Left cardiac atrium (tissue), 4 donors: ENCODE results near the gene THAP11. TPM values are rescaled to one million over a fixed set of nuclear protein-coding genes. Genes with fewer than 3 reads are reported as not detected.
A peak's percentile ranks its signal among the peaks of the same experiment; 100 is the strongest.

ENCODE experiments used
- ATAC-seq, 2 donors: fragments of 200-7000 bp; cut with Tn5 transposase; one replicate each; pipeline ENCODE4 v1.9.1; 2020; ENCODE audit warnings: mild to moderate bottlenecking in 2 of 2, moderate library complexity in 2 of 2
- DNase-seq: peaks from one replicate; pipeline ENCODE4 v3.0.0-alpha.2; 2020
- intact Hi-C, 2 donors: fragments of 100-400 bp; cut with DNase I; formaldehyde crosslinking; loops; one replicate each; pipeline versions ENCODE4 v1.14.1 to v1.15.1; 2022 to 2023
- total RNA-seq, 2 donors: library from RNA; stranded (reverse); fragmentation: NEBNext Ultra II Directional; extraction: Animal tissue kit (Norgen Biotek cat#: 25700); gene quantifications; one replicate each; pipeline ENCODE4 v1.2.1, GENCODE V29; 2021
- donor health status: DM: no; HTN: yes; CAD: no.
- donor health status: DM: no; HTN: yes; CAD: no; lungs with severe emphysema.
- donor health status: DM: yes; HTN: yes; CAD: no.
- donor health status: Dilated cardiomyopathy.

The THAP11 gene
- total RNA-seq, 2 donors from 2014 or later = 24.5 to 24.7 TPM

DNA sequence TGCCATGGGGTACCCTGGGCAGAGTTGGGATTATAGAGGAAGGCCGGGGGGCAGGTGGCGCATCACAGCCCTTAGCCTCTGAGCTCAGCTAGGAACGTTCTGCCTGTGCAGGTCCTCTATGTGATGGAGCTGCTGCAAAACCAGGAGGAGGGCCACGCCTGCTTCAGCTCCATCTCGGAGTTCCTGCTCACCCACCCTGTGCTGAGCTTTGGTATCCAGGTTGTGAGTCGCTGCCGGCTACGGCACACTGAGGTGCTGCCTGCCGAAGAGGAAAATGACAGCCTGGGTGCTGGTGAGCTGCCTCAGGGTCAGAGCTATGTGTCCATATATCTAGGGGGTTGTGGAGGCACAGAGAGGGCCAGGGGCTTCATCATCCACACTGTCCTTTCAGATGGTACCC is 36.7 kb downstream of the THAP11 start:
- no peak for ATAC-seq
- intact Hi-C loops = no loop called here

DNA sequence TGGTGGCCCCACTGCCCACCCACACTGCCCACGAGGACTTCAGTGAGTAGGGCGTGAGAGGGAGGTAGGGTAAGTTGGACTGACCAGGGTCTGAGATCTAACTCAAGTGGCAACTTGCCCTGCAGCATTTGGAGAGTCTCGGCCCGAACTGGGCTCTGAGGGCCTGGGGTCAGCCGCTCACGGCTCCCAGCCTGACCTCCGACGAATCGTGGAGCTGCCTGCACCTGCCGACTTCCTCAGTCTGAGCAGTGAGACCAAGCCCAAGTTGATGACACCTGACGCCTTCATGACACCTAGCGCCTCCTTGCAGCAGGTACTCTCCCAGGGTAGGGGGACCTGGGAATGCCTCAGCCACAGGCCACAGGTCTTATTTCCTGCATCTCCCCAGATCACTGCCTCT is 37.3 kb downstream of the THAP11 start:
- ATAC-seq = no peak
- no peak for DNase-seq
- intact Hi-C loops = no loop called here

More for the DNA sequence above, 36.7 kb downstream of the THAP11 start:
- no peak for DNase-seq

DNA sequence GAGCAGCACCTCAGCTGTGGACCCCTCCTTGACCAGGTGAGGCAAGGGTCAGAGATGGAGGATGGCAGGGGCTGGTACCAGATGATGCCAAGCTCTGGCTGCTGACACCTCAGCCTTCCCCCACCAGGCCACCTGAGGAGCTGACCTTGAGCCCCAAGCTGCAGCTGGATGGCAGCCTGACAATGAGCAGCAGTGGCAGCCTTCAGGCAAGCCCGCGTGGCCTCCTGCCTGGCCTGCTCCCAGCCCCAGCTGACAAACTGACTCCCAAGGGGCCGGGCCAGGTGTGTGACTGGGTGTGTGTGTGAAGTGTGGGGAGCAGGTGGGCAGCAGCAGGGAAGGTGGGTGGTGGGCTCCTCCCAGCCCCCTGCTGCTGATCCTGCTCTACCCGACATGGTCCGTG is 37.8 kb downstream of the THAP11 start:
- intact Hi-C loops = loop anchor here (5.0 kb wide), 2 partner anchors 47 to 162 kb away; no protein-coding TSS in a partner anchor
- DNase-seq (no peak), ATAC-seq (no peak)

DNA sequence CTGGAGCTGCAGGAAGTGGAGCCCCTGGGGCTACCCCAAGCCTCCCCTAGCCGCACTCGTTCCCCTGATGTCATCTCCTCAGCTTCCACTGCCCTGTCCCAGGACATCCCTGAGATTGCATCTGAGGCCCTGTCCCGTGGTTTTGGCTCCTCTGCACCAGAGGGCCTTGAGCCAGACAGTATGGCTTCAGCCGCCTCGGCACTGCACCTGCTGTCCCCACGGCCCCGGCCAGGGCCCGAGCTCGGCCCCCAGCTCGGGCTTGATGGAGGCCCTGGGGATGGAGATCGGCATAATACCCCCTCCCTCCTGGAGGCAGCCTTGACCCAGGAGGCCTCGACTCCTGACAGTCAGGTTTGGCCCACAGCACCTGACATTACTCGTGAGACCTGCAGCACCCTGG is 38.5 kb downstream of the THAP11 start:
- no peak for ATAC-seq
- intact Hi-C loops = loop anchor here (5.0 kb wide), 2 partner anchors 47 to 162 kb away; no protein-coding TSS in a partner anchor

DNA sequence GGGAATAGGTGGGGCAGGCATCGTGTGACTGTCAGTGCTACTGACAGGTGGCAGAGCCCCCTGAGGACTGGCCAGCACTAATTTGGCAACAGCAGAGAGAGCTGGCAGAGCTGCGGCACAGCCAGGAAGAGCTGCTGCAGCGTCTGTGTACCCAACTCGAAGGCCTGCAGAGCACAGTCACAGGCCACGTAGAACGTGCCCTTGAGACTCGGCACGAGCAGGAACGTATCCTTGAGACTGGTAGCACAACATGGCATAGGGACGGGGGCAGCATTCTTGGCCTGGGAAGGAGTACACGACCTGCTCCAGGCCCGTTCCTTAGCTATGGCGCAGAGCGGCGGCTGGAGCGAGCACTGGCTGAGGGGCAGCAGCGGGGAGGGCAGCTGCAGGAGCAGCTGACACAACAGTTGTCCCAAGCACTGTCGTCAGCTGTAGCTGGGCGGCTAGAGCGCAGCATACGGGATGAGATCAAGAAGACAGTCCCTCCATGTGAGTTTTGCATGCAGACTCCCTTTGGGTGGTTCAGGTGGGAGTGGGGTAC is 39.6 kb downstream of the THAP11 start:
- ATAC-seq = no peak
- intact Hi-C loops = loop anchor here (5.0 kb wide), 2 partner anchors 46 to 161 kb away; no protein-coding TSS in a partner anchor
- no peak for DNase-seq

More for the DNA sequence above, 38.5 kb downstream of the THAP11 start:
- no peak for DNase-seq

DNA sequence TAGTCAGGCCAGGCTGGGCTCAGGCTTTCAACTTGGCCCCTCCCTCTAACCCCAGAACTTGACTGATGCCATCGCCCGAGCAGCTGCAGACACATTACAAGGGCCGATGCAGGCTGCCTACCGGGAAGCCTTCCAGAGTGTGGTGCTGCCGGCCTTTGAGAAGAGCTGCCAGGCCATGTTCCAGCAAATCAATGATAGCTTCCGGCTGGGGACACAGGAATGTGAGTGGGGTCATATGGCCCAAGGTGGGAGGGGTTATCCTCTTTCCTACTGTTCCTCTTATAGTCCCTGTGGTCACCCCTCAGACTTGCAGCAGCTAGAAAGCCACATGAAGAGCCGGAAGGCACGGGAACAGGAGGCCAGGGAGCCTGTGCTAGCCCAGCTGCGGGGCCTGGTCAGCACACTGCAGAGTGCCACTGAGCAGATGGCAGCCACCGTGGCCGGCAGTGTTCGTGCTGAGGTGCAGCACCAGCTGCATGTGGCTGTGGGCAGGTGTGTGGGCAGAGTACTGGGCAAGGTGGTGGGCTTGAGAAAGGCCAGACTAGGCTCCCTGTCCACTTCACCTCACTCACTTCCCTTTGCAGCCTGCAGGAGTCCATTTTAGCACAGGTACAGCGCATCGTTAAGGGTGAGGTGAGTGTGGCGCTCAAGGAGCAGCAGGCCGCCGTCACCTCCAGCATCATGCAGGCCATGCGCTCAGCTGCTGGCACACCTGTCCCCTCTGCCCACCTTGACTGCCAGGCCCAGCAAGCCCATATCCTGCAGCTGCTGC is 40.4 kb downstream of the THAP11 start:
- intact Hi-C loops = loop anchor here (5.0 kb wide), 2 partner anchors 45 to 160 kb away; no protein-coding TSS in a partner anchor
- DNase-seq = peak; percentile 47
- ATAC-seq = peak; percentile 15 to 60

DNA sequence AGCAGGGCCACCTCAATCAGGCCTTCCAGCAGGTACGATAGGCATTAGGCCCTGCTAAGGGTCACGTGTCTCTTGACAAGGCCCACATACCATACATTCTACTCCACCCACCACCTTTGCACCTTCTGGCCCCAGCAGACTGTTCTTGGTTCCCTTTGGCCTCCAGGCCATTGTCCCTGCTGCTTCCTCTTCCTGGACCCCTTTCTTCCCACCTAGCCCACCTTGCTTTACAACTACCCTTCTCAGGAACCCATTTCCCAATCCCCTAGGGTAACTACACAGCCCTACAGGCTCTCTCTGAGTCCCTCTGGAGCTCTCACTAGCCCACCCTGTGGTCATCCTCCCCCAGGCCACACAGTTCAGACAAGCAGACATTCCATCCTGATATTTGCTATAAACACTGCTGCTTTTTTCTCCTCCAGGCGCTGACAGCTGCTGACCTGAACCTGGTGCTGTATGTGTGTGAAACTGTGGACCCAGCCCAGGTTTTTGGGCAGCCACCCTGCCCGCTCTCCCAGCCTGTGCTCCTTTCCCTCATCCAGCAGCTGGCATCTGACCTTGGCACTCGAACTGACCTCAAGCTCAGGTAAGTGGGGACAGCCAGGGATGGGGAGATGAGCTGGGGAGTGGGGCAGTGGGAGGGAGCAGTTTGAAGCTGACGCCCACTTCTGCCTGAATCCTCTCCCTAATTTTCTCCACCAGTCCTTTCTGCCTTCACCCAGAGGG is 41.2 kb downstream of the THAP11 start:
- intact Hi-C loops = loop anchor here (5.0 kb wide), 2 partner anchors 44 to 159 kb away; no protein-coding TSS in a partner anchor
- no peak for DNase-seq
- ATAC-seq = no peak

DNA sequence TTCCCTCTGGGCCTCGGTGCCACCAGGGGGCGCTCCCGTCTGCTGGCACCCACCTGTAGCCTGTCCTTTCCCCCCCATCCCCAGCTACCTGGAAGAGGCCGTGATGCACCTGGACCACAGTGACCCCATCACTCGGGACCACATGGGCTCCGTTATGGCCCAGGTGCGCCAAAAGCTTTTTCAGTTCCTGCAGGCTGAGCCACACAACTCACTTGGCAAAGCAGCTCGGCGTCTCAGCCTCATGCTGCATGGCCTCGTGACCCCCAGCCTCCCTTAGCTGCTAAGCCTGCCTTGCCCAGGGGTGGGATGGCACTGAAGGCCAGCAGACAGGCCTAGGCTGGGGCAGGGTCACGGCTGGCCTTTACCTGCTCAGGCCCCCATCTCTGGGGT is 41.7 kb downstream of the THAP11 start:
- DNase-seq (peak; percentile 63), ATAC-seq (peak; percentile 54 to 69)
- intact Hi-C loops = loop anchor here (5.0 kb wide), 2 partner anchors 43 to 158 kb away; no protein-coding TSS in a partner anchor

DNA sequence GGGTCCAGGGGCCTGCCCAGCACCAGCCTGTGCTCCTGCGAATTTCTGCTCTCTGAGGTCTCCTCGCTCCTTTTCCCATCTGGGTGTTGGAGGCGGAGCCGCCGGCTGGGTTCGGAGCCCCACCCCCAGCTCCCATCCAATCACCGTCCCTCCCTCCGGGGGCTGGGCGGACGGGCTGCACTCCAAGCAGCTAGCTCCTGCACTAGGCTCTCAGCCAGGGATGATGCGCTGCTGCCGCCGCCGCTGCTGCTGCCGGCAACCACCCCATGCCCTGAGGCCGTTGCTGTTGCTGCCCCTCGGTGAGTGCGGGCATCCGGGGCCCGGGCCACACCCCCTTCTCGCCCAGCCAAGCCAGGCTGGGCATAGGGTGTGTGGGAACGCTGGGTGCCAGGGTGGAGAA is 42.6 kb downstream of the THAP11 start, which contains the start of gene NRN1L:
Gene NRN1L, plus strand, starts transcription at position 202 of the 400 bp plus-strand sequence. Its CDS starts 19 bp downstream, at position 221.
- DNase-seq = peak; percentile 92
- peak; percentile 93 to 95 for ATAC-seq
- intact Hi-C loops = loop anchor here (5.0 kb wide), 2 partner anchors 43 to 158 kb away; no protein-coding TSS in a partner anchor

DNA sequence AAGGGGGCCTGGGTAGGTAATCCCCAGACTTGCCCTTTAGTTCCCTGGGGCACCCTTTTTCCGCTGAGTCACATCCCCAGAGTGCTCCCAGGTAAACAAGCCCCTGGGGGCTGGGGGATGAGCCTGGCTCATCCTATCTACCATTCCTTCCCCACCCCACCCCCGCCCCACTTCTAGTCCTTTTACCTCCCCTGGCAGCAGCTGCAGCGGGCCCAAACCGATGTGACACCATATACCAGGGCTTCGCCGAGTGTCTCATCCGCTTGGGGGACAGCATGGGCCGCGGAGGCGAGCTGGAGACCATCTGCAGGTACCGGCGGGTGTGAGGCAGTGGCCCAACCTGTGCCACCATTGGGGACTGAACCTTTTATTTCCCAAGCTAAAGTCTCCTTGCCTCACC is 43.4 kb downstream of the THAP11 start:
- ATAC-seq (no peak), DNase-seq (no peak)
- intact Hi-C loops = no loop called here

DNA sequence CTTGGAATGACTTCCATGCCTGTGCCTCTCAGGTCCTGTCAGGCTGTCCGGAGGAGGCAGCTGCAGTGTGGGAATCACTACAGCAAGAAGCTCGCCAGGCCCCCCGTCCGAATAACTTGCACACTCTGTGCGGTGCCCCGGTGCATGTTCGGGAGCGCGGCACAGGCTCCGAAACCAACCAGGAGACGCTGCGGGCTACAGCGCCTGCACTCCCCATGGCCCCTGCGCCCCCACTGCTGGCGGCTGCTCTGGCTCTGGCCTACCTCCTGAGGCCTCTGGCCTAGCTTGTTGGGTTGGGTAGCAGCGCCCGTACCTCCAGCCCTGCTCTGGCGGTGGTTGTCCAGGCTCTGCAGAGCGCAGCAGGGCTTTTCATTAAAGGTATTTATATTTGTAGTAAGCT is 43.9 kb downstream of the THAP11 start:
- intact Hi-C loops = no loop called here
- DNase-seq (no peak), ATAC-seq (no peak)

DNA sequence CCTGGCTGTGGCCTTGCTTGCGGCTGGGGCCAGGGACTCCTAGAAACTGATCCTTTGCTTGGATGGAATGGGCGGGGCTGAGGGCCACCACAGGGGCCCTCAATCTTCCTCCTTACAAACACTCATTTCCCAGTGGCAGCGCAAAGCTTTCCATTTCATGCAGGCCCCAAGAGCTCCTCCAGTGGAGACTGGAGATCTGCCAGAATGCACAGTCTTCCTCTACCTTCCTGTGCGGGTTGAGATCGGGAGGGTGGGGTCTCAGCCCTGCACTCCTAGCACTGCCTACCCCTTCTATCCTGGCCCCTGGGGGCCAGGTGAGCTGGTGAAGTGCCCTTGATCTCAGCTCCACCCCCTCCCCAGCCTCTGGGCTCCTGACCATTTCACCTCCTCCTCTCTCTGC is 44.3 kb downstream of the THAP11 start:
- ATAC-seq = no peak
- intact Hi-C loops = no loop called here
- no peak for DNase-seq

DNA sequence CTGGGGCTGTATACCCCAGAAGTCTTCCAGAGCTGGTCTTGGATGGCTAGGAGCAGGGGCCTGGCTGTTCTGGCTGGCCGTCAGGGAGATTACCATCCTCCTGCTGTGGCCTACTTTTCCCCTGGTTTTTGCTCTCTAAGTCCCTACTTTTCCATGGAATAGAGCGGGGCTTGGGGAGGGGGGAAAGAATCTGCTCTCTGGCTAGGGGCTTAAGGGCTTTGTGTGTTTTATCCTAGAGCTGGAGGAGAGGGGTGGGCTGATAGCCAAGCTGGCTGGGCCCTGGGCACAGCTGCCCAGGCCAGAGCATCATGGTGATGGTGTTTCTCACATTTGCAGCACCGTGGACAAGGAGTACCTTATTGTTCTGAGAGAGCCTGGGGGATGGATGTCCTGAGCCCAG is 46.2 kb downstream of the THAP11 start:
- ATAC-seq (no peak), DNase-seq (no peak)

DNA sequence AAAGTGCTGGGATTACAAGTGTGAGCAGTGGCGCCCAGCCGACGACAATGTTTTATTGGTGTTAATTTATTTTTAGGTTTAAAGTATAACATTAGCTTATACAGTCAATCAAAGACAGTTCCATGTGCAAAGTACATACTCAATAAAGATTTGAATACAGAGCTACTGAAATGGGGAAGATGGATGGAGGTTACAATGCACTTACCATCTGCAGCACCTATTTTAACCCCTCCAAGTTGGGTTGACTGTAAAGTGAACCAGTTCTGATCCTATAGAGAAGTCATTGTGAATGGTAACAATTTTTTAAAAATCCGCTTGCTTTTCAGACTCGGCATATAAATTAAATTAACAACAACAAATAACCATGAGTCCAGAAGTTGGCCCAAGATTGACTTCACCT is 50.3 kb downstream of the THAP11 start:
- DNase-seq (no peak), ATAC-seq (no peak)
- intact Hi-C loops = no loop called here

More for the DNA sequence above, 46.2 kb downstream of the THAP11 start:
- intact Hi-C loops = no loop called here

DNA sequence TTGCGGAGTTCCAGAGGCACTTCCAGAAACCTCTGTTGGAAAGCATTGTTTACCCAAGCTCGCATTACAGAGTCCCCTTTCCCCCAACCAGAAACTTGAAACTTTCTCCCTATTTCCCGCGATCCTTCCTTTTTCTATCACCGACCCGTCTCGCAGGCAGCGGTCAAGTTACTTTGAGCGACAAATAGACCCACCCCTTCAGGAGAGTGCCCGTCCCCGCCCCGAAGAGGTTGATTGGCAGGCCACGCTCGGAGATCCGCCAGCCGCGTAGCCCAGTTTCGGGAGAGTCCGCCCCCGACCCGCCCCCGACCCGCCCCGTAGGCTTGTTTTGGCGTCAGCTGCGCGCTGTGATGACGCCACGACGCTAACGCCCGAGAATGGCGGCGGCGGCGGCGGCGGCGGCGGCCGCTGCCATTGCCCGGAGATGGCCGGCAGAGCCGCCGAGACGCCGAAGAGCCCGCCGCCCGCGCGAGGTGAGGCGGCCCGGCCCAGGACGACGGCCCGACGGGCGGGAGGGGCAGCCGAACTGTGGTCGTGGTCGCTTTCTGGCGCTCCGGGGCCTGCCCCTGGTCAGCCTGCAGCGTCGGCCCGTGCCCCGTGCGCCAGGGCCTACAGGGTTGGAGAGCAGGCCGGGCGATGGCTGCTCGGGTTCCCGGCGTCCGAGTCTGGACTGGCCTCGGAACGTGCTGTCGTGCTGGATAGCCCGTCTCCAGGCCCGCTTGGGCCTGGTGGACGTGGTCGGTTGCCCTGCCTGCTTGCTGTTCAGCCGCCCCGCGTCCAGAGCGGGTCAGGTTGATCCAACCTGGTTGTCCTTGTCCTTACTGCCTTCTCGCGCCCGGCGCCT is 51.0 kb downstream of the THAP11 start, which contains the start of gene PSKH1:
Gene PSKH1, plus strand, starts transcription at position 356 of the 844 bp plus-strand sequence. CDS start 15,496 bp downstream, outside the sequence.
- DNase-seq (peak; percentile 97), ATAC-seq (peak; percentile 97 to 98)
- intact Hi-C loops = no loop called here
